NCI-H69 (cell line): Measurements from ENCODE around the gene MUC5B.
"Not testable (repeated sequence)": the region's sequence is repeated elsewhere in the genome, so short reads cannot be mapped to it uniquely, and the experiment has no call there.

ENCODE experiments used
- DNase-seq: peaks from one replicate; lab custom pipeline; 2025; lab: John Stamatoyannopoulos, UW

The MUC5B gene

GRCh38 chr11:1203505-1204271 lies 19.2 kb upstream of the MUC5B start:
- peak; percentile 16 for DNase-seq

- DNase-seq, result no peak
Measured at GRCh38 chr11:1204381-1205101, 18.3 kb upstream of the MUC5B start.

DNA sequence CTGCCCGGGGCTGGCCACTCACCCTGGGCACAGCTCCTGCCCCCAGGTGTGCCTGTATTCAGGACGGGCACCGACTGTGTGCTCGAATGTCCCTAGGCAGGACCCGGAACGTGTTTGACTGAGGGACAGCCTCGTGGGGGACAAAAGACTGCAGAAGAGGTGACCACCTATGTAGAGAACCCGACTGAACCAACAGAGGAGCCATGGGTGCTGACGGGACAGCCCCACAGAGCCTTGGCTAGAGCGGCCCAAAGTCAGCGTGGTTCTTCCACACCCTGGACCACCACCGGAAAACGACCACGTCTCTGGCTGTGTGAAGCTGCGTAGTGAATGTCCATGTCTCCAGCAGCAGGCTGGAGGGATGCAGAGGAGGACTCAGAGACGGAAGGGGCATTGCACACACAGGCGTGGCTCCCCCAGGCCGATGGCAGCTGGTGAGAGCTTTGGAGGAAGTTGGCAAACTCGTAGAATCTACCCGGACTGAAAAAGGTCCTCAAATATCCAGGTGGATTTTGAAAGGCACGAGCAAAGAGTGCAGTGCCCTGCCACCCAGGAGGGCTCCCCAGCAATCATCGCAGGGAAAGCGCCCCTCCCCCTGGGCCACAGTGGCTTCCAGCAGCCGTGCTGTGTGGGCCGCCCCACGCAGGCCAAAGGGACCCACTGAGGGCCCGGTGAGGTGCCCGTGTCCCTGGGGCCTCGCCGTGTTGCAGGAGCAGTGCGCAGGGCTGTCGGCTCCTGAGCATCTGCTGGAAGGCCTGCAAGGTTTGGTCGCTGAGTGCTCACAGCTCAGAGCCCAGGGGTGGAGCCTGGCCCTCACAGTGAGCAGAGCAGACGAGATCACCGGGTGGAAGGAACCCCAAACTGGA lies 17.5 kb upstream of the MUC5B start:
- DNase-seq, result no peak

DNA sequence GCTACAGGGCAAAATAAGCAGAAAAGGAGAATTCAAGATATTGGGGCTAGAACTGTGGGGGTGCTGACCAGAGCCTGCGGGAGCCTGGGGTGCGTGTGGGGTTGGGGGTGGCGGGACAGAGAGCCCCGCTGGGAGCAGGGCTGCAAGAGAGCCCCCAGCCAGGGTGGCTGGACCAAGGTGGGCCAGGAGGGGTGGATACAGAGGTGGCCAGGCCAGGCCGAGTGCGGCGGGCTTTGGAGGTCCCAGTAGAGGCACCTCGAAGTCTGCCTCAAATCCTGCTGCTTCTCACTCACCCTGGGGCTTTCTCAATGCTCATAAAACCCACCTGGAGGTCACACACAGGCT lies 16.9 kb upstream of the MUC5B start:
- DNase-seq, result no peak

GRCh38 chr11:1206391-1207271 lies 16.2 kb upstream of the MUC5B start:
- no peak for DNase-seq

GRCh38 chr11:1207401-1208143 lies 15.3 kb upstream of the MUC5B start:
- no peak for DNase-seq

- DNase-seq, result no peak
Measured at GRCh38 chr11:1208144-1208393, 14.8 kb upstream of the MUC5B start.

- DNase-seq, result no peak
Measured at GRCh38 chr11:1208394-1209261, 14.2 kb upstream of the MUC5B start.

DNA sequence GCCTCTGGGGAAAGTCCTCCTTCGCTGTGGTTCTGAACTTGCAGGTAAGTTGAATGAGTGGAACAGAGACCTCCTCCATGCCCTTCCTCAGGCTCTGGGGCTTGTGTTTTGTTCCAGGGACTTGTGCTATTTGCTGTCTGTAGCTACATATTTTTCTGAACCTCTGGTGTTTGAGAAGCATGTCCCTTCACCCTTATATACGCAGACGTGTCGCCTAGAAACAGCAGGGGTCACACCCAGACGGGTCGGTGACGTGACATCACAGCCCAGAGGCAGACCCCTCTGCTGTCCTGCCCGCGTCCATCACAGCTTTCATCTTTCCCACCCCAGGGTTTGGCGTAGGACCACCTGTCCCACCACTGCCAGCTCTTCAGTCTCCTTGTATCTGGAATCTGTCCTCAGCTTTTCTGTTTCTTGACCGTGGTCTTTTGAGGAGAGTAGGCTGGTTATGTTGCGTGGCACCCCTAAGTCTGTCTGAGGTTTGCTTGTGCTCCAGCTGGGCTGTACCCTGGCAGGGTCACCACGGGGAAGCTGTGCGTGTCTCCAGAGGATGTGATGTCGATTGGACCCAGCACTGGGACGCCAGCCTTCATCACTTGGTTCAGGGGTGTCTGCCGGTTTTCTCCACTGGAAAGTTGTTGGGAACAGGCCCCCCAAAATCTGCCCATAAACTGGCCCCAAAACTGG lies 13.4 kb upstream of the MUC5B start:
- DNase-seq, result no peak

DNA sequence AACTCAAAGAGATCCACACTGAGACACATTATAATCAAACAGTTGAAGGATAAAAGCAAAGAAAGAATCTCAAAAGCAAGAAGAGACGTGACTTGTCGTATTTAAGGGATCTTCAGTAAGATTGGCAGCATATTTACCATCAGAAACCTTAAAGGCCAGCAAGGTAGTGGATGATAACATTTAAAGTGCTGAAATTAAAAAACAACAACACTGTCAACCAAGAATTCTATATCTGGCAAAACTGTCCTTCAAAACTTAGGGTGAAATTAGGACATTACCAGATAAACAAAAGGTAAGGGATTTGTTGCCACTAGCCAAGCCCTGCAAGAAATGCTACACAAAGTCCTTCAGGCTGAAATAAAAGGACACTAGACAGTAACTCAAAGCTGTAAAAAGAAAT lies 11.0 kb upstream of the MUC5B start:
- DNase-seq, result no peak

DNA sequence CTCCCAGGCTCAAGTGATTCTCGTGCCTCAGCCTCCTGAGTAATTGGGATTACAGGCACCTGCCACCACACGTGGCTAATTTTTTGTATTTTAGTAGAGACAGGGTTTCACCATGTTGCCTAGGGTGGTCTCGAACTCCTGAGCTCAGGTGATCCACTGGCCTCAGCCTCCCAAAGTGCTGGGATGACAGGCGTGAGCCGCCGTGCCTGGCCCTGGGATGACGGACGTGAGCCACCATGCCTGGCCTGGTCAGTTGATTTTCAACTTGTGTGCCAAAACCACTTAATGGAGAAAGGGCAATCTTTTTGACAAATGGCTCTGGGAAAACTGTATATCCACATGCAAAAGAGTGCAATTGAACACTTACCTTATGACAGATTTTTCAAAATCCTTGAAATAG lies 7.0 kb upstream of the MUC5B start:
- not testable (repeated sequence) for DNase-seq

DNA sequence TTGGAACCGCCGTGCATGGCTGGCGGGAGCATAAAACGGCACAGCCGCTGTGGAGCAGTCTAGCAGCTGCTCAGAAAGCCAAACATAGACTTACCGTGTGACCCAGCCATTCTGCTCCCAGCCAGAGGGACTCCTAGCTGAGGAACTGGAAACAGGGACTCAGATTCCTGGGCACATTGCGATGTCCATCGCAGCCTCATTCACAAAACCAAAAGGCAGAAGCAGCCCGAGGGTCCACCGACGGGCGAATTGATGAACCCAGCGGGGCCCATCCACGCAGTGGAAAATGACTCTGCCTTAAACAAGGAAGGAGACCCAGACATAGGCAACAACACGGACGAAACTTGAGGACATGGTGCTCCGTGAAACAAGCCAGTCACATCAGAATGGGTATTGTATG lies 5.7 kb upstream of the MUC5B start:
- no peak for DNase-seq

DNA sequence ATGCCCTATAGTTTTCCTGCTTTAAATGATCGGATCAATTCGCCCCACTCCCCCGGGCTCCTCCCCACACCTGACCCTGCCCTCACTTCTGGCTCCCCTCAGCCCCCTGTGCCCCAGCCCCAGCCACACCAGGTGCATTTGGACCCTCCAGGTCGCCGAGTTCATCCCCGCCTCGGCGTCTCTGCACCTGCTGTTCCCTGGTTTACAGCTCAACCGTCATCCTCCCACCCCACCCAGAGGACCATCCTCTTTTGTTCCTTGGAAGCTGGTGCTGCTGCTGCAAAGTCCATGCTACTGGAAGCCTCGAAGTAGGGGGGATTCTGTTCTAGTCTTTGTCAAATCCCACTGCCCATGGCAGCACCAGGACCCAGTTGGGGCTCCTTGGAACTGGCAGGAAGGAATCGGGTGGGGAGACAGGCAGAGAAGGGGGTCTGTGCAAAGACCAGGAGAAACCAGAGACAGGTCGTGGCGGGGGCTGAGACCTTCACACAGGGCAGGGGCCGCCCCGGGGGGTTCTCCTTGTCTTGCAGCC lies 4.5 kb upstream of the MUC5B start:
- no peak for DNase-seq

DNA sequence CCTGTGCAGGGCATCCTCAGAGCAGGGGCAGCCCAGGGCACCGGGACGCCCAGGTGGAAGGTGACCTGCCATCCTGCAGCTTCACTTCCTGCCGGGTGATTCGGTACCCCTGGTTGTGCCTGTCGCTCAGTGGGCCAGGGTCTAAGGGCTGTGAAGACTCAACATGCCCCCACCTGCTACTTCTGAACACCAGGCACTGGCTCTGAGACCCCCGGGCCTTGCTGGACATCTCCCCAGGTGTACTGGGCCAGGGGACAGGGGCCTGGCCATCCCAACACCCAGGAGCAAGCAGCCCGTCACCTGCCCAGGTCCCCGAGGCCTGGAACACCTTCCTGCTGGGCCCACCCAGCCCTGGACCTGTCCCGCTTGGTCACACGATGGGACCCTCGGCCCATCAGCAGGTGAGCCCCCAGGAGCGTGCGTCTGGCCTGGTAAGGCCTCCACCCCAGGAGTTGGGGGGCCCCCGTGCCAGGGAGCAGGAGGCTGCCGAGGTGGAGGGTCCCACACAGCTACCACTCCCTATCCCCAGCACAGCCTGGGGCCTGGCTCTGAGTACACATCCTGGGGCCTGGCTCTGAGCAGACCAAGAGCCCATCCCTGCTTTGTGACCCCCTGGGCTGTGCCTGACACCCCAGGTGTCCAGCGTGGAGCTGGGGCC lies 3.9 kb upstream of the MUC5B start:
- DNase-seq, result no peak

- DNase-seq, result no peak
Measured at GRCh38 chr11:1219446-1219833, 3.4 kb upstream of the MUC5B start.

DNA sequence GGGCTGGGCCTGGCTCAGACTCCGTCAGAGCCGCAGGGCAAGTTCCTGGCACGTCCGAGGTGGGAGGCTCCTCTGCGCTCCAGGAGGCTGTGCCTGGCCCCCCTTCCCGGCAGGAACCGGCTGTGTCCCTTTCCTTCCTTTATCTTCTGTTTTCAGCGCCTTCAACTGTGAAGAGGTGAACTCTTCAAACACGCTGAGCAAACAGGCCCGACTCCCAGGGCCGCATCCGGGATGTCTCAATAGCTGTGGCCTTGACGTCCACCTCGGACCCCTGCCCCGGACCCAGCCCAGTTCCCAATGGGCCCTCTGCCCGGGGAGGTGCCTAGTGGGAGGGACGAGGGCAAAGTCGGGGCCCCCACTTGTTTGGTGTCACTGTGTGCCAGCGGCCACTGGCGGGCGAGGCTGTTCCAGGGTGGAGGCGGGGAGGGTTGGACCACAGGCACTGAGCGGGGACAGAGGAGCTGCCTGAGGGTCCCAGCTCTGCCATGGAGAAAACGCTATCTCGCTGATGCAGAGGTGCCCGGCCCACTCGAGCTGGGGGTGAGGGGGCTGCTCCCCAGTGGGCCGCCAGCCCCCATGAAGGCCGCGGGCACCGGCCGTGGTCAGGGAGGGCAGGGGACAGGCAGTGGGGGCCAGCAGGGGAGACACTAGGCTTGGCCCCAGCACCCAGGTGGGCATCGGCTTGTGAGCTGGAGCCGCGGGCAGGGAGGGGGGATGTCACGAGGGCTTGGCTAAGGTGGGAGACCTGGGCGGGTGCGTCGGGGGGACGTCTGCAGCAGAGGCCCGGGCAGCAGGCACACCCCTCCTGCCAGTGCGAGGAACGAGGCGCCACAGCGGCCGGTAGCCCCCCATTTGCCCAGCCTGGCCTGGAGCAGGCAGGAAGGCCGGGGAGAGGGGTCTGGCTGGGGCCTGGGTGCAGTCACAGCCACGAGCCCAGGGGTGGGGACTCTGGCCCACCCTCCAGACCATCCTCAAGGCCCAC lies 2.7 kb upstream of the MUC5B start:
- DNase-seq, result no peak

DNA sequence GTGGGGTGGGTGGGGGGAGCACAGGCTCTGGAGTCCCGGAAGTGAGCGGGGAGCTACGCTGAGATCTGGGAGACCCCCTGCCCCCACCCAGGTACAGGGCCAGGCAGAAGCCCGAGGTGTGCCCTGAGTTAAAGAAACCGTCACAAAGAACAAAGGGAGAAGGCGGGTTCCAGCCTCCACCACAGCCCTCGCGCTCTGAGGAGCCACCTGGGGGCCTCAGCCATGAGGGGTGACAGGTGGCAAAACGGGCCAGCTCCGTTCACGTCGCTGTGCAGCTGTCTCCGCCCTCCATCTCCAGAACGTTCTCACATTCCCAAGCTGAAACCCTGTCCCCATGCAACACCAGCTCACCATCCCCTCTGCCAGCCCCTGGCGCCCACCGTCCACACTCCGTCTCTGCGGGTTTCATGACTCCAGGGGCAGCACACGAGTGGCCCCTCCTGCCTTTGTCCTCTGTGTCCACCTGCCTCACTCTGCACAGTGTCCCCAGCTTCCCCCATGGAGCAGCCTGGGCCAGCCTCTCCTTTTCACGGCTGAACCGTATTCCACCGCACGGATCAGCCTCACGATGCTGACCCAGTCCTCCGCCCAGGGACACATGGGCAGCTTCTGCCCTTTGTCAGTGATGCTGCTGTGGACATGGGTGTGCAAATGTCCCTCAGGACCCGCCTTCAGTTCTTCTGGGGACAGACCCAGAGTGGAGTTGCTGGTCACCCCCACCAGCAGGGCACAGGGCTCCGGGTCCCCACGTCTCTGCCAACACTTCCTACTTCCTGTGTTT lies 1.7 kb upstream of the MUC5B start:
- DNase-seq, result peak; percentile 46
